Erythroblast (primary cell): ENCODE results near the gene ZNG1B.
"Not testable (repeated sequence)": the region's sequence is repeated elsewhere in the genome, so short reads cannot be mapped to it uniquely, and the experiment has no call there.

Source experiments
- GATA1 ChIP-seq: IDR thresholded peaks from 2 replicates; pipeline ENCODE4 v1.6.1; 2011; ENCODE audit warnings: low read depth, mild to moderate bottlenecking, control low read depth, low read length, moderate library complexity
- POLR2A ChIP-seq: IDR thresholded peaks from 2 replicates; pipeline ENCODE4 v1.6.1; 2011; ENCODE audit warnings: mild to moderate bottlenecking, low read length

DNA sequence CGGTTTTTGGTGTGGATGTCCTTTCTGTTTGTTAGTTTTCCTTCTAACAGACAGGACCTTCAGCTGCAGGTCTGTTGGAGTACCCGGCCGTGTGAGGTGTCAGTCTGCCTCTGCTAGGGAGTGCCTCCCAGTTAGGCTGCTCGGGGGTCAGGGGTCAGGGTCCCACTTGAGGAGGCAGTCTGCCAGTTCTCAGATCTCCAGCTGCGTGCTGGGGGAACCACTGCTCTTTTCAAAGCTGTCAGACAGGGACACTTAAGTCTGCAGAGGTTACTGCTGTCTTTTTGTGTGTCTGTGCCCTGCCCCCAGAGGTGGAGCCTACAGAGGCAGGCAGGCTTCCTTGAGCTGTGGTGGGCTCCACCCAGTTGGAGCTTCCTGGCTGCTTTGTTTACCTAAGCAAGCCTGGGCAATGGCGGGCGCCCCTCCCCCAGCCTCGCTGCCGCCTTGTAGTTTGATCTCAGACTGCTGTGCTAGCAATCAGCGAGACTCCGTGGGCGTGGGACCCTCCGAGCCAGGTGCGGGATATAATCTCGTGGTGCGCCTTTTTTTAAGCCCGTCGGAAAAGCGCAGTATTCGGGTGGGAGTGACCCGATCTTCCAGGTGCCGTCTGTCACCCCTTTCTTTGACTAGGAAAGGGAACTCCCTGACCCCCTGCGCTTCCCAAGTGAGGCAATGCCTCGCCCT lies 39.3 kb downstream of the ZNG1B start:
- TF ChIP-seq POLR2A, GATA1: not testable (repeated sequence)
